Activated CD8-positive, alpha-beta memory T cell treated with anti-CD3 and anti-CD28 coated beads for 36 hours (primary cell): Measurements from ENCODE around the gene EBF3. TPM values are rescaled to one million over a fixed set of nuclear protein-coding genes. Genes with fewer than 3 reads are reported as not detected.

Experiments
- CTCF ChIA-PET: fragments of 350-600 bp; sonication (Branson Sonifier 250); formaldehyde crosslinking; loops from one replicate; lab custom pipeline; 2021; ENCODE audit warnings: antibody characterized with exemption; lab: Charles Lee
- POLR2A ChIA-PET: fragments of 350-600 bp; sonication (Branson Sonifier 250); formaldehyde crosslinking; loops from one replicate; lab custom pipeline; 2021; ENCODE audit warnings: antibody characterized with exemption; lab: Charles Lee
- total RNA-seq, 2 experiments: library from RNA; stranded (reverse); gene quantifications; one replicate each; pipeline ENCODE4 v1.2.3, GENCODE V29; 2021

EBF3 gene, protein sequence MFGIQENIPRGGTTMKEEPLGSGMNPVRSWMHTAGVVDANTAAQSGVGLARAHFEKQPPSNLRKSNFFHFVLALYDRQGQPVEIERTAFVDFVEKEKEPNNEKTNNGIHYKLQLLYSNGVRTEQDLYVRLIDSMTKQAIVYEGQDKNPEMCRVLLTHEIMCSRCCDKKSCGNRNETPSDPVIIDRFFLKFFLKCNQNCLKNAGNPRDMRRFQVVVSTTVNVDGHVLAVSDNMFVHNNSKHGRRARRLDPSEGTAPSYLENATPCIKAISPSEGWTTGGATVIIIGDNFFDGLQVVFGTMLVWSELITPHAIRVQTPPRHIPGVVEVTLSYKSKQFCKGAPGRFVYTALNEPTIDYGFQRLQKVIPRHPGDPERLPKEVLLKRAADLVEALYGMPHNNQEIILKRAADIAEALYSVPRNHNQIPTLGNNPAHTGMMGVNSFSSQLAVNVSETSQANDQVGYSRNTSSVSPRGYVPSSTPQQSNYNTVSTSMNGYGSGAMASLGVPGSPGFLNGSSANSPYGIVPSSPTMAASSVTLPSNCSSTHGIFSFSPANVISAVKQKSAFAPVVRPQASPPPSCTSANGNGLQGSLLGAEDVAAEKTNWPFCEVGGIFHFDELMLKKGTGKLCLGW
- total RNA-seq: not detected

DNA sequence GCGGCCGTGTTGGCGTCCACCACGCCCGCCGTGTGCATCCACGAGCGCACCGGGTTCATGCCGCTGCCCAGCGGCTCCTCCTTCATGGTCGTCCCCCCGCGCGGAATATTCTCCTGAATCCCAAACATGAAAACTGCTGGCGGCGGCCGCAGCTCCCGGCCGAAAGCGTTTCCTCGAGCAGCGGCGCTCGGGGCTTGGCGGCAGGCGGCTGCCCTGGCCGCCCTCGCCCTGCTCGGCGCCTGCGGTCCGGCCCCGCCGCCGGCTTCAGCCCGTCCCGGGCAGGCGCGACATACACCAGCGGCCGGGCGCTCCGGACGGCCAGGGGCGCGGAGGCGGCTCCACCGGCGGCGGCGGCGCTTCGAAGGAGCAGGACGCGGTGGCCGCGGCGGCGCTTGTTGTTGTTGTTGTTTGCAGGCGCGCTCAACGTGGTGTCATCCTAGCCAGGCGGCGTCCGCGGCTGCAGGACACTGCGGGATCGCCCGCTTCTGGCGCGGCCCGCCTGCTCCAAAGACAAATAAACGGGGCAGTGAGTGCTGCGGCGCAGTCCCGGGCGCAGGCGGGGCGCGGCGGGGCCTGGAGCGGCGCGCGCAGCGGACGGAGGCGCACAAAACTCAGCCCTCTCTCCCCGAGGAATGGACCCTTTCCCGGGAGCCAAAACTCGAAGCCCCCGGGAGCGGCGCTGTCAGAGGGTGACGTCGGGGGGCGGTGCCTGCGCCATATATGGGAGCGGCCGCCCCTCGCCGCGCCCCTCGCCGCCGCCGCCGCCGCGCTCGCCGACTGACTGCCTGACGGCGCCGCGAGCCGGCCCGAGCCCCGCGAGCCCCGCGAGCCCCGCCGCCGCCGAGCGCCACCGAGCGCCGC, at the start of gene EBF3:
Gene EBF3, minus strand, starts transcription at position 634 of the 861 bp plus-strand sequence. Its CDS starts 506 bp downstream, at position 128.
- CTCF ChIA-PET: no interaction called here
- POLR2A ChIA-PET: no interaction called here

DNA sequence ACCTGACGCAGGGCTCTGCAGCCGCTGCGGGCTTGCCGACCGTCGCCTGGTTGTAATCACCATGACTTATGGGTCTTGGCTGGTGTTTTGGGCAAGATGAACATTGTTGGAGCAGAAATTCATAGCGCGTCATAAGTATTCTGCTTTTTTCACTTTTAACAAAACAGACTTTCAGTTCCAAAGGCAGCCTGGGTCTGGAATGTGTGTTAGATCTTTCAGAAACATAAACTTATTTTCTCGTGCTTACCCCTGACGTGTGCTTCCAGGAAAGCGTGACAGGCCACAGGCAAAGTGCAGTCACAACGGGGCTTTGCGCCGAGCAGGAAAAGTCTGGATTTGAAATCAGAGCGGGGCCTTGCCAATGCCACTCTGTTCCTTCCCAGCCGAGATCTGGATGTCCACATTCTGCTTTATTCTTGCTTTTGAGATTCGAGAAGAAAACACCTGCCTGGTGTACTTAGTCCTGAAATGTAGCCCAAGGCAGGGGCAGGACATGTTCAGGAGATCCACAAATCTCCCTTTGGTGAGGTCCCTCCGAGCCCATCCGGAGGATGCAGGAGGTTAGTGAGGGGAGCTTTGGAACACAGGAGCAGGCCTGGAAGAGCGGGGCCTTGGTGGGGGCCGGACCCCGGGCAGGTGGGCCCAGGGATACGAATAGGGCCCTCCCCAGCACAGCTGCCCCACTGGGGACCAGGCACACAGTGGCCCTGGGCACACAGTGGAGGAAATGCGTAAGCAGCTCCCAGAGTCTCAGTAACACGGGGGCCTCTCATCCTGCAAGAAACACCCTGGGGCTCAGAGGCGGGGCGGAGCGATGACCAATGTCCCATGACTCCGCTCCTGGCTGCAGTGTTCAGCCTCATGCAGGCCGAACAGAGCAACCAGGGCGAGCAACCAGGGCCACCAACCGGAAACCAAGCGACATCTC, 49.5 kb upstream of the EBF3 start:
- ChIA-PET CTCF (no interaction called here), POLR2A (no interaction called here)

DNA sequence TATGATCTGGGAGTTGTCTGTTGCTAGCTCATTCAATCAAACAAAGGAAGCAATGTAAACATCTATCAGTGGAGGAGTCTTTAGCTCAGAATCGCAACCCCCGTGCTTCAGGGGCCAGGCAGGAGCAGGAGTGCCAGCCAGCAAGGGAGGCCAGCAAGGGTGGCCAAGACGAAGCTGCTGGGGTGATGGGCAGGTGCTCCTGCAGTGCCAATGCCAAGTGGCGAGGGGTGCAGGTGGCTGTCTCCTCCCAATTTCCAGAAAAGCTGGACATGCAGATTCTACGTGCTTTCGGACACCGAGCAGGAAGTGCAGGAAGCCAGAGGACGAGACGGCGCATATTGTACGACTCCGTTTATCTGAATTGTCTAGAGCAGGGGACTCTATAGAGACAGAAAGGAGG, 48.1 kb upstream of the EBF3 start:
- CTCF ChIA-PET: interaction anchor here (1.3 kb wide), 1 partner anchor 8 kb away, joined by 3 read pairs; no protein-coding TSS in a partner anchor
- POLR2A ChIA-PET: no interaction called here

DNA sequence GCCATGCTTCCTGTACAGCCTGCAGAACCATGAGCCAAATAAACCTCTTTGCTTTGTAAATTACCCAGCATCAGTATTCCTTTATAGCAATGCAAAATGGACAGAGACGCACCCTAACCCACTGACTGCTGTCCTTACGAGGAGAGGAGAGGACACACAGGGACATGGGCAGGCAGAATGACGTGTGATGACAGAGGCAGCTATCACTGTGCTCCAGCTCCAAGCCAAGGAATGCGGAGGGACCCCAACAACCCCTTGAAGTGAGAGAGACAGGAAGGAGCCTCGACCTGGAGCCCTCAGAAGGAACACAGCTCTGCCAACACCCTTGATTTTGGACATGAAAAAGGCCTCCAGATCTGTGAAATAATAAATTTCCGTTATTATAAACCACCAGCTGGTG, 46.6 kb upstream of the EBF3 start:
- ChIA-PET CTCF (no interaction called here), POLR2A (no interaction called here)

DNA sequence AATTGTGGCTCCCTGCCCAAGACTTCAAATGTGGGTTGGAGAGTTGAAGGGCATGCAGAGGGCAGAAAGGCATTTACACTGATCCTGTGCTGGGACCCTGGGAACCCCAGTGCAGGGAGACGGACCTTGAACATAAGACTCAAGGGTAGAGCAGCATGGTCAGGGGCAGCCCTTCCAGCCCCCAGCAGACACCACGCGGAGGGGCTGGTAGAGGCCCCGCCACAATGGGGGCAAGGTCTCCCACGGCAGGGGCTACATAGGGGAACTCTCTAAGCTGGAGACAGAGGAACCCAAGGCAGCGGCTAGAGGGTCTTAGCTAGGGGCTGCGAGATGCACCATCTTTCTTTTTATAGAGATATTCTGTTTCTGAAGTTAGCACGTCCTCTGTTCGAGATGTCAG, 45.2 kb upstream of the EBF3 start:
- POLR2A ChIA-PET: no interaction called here
- CTCF ChIA-PET: no interaction called here

DNA sequence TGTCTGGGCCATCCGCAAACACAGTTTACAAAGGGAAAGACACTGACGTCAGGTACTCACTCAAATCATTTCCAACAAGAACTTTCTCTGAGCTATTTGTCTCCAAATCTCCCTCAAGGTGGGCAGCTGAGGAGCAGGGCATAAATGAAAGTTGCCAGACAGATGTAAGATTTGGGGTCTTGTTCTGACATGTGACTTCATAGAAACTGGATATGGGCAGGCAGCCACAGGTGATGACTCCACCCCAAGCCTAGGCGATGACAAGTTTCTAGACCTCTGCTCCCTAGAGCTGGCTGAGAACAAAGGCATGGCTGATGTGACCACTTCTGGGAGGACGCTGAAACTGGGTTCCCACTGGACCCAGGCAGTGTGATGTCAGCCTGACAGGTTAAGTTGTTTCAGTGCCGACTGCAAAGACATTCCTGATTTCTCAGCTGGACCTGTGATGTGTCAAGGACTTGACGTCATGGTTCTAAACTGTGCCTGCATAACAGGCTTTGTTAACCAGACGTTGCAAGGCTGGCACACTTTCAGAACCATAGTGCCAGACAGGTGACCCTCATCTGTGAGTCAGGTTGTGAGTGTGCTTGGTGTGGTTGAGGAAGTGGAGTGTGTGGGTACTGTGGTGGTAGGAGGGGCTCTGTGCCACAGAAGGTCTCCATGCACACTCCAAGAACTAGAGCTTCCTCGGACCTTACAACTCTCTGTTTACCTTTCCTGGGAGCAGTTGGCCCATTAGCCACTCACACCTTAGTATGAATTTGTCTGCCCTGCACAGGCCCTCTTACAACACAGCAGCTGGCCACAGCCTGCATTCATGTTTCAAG, 39.9 kb upstream of the EBF3 start:
- ChIA-PET CTCF (no interaction called here), POLR2A (no interaction called here)

DNA sequence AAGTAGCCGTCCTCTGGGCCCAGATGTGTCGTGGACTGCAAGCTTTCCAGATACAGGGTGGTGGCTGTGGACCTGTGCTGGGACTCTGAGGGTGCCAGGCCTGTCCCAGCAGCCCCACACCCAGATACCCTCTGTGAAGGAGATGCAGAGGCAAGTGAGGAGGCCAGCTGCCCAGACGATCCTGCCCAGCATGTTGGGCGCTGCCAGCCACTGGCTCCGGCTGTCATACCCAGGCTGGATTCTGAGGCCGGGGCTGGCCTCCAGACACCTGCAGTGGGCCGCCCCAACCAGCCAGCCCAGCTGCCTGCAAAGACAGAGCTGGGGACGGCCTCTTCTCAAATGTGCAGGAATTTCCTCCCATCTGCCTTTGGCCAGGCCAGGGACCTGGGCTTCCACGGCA, 39.1 kb upstream of the EBF3 start:
- POLR2A ChIA-PET: no interaction called here
- CTCF ChIA-PET: no interaction called here

DNA sequence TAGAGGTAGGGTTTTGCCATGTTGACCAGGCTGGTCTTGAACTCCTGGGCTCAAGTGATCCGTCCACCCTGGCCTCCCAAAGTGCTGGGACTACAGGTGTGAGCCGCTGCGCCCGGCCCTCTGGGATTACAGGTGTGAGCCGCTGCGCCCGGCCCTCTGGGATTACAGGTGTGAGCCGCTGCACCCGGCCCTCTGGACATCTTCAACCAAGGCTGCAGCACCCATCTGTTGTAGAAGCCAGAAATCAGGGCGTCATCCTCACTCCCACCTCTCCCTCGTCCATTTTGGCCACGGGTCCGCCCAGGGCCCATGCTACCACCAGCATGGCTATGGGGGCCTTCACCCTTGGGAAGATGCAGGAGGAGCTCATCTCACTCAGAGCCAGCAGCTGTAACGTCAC, 38.5 kb upstream of the EBF3 start:
- POLR2A ChIA-PET: no interaction called here
- CTCF ChIA-PET: no interaction called here

DNA sequence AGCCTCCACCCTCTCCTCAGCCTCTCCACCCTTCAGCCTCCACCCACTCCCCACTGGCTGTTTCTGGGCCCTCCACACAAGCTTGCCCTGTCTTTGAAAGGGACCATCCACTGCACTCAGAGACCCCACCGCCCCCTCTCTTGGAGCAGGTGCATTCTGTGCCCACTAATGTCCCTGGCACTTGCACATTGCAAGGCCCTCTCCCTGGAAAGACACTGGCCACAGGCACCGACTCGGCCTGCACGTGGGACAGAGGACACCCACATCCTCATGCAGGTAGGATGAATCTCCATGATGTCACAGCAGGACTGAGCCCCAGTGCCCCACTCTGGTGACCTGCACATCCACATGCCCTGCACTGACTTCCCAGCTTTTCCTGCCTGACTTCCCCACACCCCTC, 36.8 kb upstream of the EBF3 start:
- ChIA-PET CTCF (interaction anchor here (0.6 kb wide), 1 partner anchor 217 kb away, joined by 3 read pairs; no protein-coding TSS in a partner anchor), POLR2A (no interaction called here)

DNA sequence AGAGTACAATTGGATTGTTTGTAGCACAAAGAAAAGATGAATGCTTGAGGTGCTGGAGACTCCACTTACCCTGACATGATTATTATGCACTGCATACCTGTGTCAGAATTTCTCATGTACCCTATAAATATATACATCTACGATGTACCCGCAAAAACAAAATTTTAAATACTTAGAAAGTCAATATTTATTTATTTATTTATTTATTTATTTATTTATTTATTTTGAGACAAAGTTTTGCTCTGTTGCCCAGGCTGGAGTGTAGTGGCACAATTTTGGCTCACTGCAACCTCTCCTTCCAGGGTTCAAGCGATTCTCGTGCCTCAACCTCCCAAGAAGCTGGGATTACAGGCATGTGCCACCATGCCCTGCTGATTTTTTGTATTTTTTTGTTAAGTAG, 35.1 kb upstream of the EBF3 start:
- POLR2A ChIA-PET: no interaction called here
- CTCF ChIA-PET: no interaction called here

DNA sequence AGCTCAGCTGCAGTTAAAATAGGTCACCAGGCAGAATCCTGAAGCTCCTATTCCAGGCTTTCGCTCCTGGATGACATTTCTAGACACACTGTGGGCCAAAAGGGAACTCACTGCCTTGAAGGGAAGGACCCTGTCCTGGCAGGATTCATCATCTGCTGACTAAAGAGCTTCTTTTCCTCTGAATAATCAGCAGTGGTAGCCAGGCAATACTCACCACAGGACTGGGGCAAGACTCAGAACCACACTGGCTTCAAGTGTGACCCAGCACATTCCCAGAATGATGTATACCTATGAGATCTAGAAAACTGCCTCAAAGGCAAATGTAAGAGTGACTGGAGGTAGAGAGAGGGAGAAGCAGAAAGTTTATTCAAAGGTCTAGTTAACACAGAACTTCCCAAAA, 29.5 kb upstream of the EBF3 start:
- POLR2A ChIA-PET: no interaction called here
- CTCF ChIA-PET: no interaction called here

DNA sequence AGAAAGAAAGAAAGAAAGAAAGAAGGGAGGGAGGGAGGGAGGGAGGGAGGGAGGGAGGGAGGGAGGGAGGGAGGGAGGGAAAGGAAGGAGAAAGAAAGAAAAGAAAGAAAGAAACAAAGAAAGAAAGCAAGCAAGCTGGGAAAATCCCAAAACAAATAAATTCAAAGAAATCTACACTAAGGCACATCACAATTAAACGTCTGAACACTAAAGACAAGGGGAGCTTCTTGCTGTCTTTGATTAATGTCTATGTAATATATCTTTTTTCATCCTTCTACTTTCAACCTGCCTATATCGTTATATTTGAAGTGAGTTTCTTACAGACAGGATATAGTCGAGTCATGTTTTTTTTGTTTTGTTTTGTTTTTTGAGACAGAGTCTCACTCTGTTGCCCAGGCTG, 28.3 kb upstream of the EBF3 start:
- POLR2A ChIA-PET: no interaction called here
- CTCF ChIA-PET: no interaction called here

DNA sequence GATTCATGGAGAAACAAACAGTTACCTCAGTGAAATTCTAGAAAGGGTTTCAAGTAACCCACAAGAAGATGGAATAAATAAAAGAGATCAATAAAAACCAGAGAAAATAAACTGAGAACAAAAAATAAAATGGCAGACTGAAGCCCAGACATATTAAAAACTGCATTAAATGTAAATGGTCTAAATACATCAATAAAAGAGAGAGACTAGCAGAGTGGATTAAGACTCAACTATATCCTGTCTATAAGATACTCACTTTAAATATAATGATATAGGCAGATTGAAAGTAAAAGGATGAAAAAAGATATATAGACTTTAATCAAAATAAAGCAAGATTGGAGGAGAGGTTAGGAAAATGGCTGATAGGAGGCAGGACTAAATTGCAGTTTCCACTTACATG, 18.8 kb upstream of the EBF3 start:
- CTCF ChIA-PET: no interaction called here
- POLR2A ChIA-PET: no interaction called here

DNA sequence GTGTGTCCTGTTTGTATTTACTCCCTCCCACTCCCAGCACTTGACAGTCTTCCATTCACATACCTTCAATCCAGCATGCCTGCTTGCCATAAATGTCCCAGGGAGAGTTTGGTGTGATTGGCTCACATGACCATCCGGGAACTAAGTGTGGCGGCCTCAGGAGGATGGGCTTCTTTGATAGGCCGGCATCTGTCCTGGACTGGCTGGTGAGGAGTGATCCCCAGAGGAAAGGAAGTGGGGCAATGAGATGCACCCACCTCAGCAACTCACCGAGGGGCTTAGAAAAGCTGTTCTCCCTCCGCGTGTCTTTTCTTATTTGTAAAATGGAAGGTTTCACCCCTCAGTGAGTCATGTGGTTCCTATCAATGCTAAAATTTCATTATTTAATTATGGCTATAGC, 14.9 kb upstream of the EBF3 start:
- CTCF ChIA-PET: no interaction called here
- POLR2A ChIA-PET: no interaction called here

DNA sequence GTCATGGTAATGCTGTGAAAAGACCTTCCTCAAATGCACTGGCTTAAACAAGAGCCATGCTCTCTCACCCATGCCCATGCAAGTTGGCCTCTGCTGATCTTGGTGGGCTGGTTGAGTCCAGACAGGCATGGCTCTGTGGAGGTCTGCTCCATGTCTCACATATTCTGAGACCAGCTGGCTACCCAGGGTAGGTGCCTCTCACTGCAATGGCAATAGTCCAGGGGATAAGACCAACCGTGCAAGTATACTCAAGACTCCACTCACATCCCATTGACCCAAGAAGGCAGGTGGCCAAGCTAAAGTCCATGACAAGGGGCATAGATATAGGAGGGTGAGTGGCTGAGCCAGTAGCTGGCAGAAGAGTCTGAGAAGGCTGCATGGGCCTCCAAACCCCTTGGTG, 14.2 kb upstream of the EBF3 start:
- POLR2A ChIA-PET: no interaction called here

DNA sequence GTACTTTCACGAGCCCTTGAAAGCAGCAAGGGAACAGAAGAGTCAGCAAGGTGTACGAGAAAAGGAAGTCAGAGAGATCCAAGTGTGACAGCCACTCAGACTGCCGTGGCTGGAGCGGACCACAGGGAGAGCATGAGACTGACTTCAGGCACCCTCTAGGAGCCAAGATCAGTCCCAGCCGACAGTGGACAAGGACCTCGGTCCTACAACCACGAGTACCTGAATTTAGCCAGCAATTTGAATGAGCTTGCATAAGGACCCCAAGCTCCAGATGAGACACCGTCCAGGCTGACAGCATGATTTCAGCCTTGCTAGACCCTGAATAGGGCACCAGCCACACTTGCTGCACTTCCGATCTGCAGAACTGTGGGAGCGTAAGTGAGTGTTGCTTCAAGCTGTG, 13.7 kb upstream of the EBF3 start:
- ChIA-PET POLR2A (no interaction called here), CTCF (no interaction called here)

More for the DNA sequence above, 14.2 kb upstream of the EBF3 start:
- CTCF ChIA-PET: no interaction called here

DNA sequence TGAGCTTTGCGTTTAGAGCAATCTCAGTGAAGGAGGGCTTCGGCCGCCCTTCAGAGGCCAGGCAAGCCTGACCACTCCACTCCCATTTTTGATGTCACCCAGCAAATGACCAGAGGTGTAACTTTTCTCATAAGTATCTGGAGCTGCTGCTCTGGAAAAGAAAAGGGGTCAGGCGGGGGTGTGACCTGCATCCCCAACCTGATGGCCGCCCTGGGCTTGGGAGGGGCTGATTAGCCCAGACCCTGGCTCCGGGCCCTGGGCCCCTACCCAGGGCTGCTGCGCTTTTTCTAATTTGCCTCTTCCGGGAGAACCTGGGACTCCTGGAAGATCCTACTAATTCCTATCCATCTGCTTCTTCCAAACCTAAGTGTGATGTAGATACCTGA, 9.6 kb upstream of the EBF3 start:
- ChIA-PET POLR2A (no interaction called here), CTCF (interaction anchor here (1.6 kb wide), 1 partner anchor 136 kb away, joined by 4 read pairs; no protein-coding TSS in a partner anchor)

DNA sequence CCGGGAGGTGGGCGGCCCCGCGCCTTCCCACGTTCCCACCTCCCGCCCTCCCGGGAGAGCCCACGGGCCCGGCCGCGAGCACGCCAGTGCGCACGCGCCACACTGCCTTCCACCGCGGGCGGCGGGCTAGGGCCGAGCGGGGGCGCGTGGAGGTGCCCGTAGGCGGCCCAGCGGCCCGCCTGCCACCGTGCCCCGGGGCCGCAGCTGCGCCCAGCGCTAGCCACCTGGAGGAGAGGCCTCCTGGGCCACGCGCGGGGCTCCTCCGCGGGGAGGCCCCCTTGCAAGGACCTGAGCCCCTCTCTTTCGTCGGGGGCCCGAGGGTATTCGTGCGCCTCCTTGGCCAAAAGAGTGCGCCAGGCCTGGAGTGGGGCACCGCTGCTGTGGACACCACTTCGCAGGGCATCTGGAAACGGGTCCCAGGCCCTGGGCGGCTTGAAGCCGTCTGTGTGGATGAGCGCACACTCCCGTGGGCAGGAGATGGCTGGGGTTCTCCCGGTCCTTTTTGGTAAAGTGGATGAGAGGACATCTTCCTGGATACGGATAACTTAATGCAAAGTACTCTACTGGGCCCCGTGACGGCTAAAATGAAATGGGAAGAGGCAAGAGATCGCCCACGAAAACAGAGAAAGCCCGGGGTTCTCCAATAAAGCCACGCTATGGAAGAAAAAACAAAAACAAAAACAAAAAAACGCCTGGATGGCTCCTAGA, 9.0 kb upstream of the EBF3 start:
- ChIA-PET POLR2A (no interaction called here), CTCF (interaction anchor here (1.6 kb wide), 1 partner anchor 137 kb away, joined by 4 read pairs; no protein-coding TSS in a partner anchor)
